ENCODE measurements around the gene MRPL21.

Gene MRPL21

GRCh38 chr11:68842427-68843051 is 61.1 kb downstream of the MRPL21 start:
- peak overlapping the region; percentile 82 for H3K4me2 ChIP-seq (ENCODE audit: low read length)
- H3K4me1 ChIP-seq (ENCODE audit: control insufficient read depth, insufficient read depth, low read length): peaks cover 35% of the 10 kb centered on the region
- H3K36me3 ChIP-seq (ENCODE audit: insufficient read depth, low read length): no peaks in the 10 kb centered on the region
- no peaks in the 10 kb centered on the region for H3K9me3 ChIP-seq (replicated peaks; ENCODE audit: low read length)
- no peak overlapping the region for H3K9ac ChIP-seq (ENCODE audit: low read depth, low read length)
- peak overlapping the region; percentile 31 for H3K4me3 ChIP-seq (ENCODE audit: low read length)
- H3K27me3 ChIP-seq (ENCODE audit: control insufficient read depth, insufficient read depth, low read length): peaks cover 24% of the 10 kb centered on the region

GRCh38 chr11:68841718-68842426 is 61.8 kb downstream of the MRPL21 start, which contains the start of gene CPT1A:
Gene CPT1A (minus strand): TSS chr11:68841916. CDS start chr11:68815474, 26,442 bp downstream.
- H3K27me3 ChIP-seq (ENCODE audit: control insufficient read depth, insufficient read depth, low read length): peaks cover 17% of the 10 kb centered on the region
- H3K9ac ChIP-seq (ENCODE audit: low read depth, low read length): peak within 1 kb of the TSS; percentile 78
- peak within 1 kb of the TSS; percentile 90 for H3K4me2 ChIP-seq (ENCODE audit: low read length)

More at GRCh38 chr11:68841718-68842426, 61.8 kb downstream of the MRPL21 start, which contains the start of gene CPT1A:
- H3K9me3 ChIP-seq (replicated peaks; ENCODE audit: low read length): no peaks in the 10 kb centered on the region
- peak within 1 kb of the TSS; percentile 80 for H3K4me3 ChIP-seq (ENCODE audit: low read length)
- no peaks in the 10 kb centered on the region for H3K36me3 ChIP-seq (ENCODE audit: insufficient read depth, low read length)
- H3K4me1 ChIP-seq (ENCODE audit: control insufficient read depth, insufficient read depth, low read length): peaks cover 35% of the 10 kb centered on the region

All from skeletal muscle satellite cell (primary cell).